CMK (cell line): ENCODE measurements around the gene OTULIN.
A peak's percentile ranks its signal among the peaks of the same experiment; 100 is the strongest.

ENCODE experiments used
- DNase-seq: peaks from one replicate; pipeline ENCODE4 v3.0.0-alpha.2; 2010; ENCODE audit warnings: low read depth

OTULIN gene

DNA sequence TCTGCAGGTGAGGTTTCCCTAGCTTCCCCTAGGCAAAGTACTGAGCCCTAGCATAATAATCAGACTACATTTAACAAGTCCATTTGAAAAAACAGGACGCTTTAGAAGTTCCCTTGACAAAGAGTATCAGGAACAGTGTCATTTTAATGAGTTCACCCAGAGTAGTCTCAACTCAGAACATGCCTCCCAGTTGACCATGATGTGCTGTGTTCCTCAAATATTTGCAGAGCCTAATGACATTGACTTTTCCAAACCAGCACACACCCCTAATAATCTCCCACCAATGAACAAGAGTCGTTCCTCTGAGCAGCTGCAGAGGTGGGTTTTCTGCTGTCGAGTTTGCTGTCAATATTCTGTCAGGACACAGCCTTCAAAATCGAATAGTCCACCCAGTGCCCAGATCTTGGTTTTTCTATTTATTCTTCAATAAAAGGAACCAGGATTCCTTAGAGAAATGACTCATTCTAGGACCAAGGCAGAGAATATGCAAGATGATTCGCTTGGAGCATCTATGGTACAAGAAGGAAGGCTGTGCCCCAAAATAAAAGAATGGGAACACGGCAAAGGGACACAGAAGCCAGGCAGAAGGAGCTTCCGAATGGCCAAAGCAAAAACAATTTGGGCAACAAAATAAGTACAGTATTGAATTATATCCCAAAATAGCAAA, 57.6 kb downstream of the OTULIN start:
- DNase-seq: no peak

GRCh38 chr5:14722923-14723322, 58.4 kb downstream of the OTULIN start:
- DNase-seq: no peak

GRCh38 chr5:14723701-14724132, 59.2 kb downstream of the OTULIN start:
- DNase-seq: no peak

- no peak for DNase-seq
Measured at GRCh38 chr5:14724633-14725032, 60.1 kb downstream of the OTULIN start.

GRCh38 chr5:14726066-14726838, 61.7 kb downstream of the OTULIN start:
- DNase-seq: no peak

DNA sequence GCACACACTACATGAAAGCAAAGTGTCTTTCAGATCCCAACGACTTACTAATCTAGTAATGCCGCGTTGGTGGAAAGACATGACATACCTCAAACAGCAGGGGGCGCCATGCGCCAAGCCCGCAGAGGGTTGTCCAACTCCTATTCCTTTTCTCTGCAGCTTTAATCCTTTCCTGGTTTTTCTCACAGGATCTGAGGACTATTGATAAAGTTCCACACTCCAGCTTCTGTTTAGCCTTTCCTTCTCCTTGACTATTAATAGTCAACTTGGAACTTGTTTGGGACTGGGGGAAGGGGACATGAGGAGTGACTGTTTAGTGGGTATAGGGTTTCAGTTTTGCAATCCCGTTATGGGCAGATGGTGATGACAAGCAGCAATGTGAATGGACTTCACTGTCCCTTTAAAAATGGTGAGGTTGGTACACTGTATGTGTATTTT, 62.9 kb downstream of the OTULIN start:
- DNase-seq: peak; percentile 54

DNA sequence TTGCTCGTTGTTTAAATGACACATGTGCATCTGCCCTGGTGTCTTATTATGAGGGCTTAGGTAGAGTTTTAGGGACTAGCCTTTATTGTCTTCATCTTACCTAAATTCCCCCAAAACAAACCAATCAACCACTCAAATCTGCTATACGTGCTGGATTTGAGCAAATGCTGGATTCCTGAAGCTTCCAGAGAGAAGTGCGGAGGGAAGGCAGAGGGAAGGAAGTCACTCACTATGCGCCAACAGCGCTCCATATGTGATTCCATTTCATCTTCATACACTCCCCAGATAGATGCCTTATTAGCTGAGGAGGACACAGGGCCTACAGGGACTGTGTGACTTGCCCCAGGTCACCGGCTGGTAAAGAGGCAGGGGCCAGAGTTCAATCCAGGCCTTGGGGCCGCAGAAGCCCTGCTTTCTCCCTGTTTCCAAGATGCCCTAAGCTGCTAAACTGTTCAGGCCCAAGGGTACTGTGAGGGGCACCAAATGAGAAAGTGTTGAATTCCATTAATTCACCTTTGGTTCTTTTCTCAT, 63.5 kb downstream of the OTULIN start:
- DNase-seq: no peak

DNA sequence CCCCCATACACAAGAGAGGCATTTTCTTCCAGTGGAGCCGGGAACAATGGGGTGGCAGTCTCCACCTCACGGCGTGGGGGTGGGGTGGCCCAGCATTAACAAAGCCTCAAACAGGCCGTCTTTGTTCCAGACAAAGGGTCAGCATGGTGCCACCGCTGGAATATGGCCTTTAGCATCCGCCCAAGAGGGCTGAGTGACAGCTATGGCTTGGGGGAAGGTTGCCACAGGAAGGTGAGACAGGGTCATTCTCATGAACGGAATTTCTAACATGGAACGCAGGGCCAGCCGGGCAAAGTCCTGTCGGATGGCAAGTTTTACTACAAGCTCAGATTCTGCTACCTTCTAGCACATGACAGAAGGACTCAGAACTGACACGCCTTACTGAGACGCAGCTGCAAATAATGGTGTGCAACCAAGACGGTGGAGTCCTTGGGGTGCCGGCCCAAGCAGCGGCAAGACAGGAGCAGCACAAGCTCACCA, 64.0 kb downstream of the OTULIN start:
- DNase-seq: no peak

DNA sequence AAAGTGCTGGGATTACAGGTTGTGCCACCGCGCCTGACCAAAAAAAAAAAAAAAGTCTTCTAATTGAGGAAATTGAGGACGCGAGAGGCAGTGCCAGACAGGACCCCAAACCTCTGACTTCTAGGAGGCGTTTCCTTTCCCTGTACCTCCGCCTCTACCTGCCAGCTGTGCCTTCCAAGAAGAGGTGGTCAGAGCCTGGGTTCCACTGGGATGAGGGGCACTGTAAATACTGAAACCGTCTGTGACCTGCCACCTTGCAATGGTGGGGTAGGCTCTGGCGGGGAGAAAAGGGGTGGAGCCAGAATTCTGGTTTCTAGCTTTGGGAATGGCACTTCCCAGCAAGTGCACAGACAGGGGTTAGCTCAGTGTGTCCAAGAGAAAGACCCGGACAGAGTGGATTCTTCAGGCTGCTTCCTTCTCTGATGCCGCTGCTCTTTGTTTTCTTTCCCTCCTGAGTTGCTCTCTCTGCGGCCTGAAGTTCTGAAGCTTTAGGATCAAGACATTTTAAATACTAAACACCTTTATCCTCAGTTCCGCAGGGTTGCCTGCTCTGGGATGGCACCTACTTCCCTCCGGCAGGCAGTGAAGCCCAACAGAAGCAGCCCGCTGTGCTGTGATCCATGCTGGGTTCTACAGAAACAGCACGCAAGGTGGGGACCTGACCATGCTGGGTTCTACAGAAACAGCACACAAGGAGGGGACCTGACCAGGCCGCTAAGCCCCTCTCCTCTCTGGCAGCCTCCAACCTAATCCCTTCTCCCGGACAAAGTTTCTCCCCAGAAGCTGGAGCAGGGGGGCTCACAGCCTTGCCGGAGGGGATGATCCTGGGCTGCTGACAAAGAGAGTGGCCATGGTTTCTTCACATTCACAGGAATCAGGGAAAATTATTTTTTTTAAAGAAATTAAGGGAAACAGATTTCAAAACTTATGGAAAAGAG, 65.2 kb downstream of the OTULIN start:
- no peak for DNase-seq

DNA sequence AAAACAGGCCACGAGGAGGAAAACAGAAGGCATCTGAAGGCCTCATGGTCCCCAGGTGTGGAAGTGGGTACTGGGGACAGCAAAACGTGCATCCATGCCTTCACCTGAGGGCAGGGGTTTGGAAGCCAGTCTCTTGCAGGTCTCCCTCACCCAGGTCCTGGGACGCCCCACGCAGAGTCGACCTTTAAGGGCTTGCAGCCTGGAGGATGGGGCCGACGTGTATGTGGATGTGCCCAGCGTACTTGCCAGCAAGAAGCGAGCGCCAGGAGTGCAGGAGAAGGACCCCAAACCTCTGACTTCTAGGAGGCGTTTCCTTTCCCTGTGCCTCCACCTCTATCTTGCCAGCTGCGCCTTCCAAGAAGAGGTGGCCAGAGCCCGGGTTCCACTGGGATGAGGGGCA, 65.9 kb downstream of the OTULIN start:
- DNase-seq: no peak

DNA sequence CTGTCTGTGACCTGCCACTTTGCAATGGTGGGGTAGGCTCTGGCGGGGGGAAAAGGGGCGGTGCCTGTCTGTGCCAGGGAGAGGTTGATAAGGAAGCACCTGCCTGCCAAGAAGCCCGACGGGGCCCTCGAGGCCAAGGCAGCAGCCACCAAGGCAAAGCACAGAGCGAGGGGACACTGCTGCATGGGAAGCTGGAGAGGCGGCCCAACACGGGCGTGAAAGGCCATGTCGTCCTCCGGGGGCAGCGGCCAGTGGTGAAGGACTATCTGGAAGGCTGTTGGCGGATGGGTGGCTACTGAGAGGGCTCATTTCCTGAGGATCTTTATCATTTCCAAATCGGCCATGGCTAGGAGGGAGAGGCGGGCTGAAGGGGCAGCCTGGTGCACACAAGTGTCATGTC, 66.4 kb downstream of the OTULIN start:
- DNase-seq: no peak

DNA sequence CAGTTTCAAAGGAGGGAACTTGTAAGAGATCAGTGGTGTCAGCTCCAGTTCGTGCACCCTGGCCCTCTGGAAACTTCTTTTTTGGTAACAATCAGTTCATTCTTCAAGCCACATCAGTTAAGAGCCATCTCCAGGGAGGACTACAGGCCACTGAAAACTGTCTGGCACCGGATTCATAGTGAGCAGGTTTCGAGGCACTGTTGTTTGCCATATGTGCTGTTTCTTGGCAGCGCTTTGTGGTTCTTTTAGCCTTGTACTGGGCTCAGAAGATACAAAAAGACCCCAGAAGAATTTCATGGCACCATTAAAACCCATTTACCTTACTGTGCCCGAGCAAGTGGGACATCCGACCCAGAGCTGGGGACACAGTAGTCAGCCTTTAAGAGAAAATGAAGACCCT, 68.5 kb downstream of the OTULIN start:
- no peak for DNase-seq

DNA sequence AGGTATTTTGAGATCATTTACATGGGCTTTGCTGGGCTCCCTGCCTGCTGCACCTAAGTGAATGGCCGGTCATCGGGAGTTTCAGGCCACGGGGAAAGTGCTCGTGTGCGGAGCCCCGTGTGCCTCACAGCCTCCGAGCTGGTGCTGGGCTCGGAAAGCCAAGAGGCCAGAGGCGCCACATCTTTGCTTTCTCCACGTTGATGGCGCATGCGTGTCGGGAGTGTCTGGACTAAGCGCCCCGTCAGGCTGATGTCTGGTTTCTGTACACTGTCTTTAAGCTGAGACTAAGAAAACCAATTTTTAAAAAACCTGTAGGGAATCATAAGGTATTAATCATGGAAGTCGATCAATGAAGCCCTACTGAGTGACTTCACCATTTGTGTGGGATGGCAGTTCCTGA, 69.1 kb downstream of the OTULIN start:
- no peak for DNase-seq

GRCh38 chr5:14734396-14734795, 69.9 kb downstream of the OTULIN start:
- DNase-seq: no peak

DNA sequence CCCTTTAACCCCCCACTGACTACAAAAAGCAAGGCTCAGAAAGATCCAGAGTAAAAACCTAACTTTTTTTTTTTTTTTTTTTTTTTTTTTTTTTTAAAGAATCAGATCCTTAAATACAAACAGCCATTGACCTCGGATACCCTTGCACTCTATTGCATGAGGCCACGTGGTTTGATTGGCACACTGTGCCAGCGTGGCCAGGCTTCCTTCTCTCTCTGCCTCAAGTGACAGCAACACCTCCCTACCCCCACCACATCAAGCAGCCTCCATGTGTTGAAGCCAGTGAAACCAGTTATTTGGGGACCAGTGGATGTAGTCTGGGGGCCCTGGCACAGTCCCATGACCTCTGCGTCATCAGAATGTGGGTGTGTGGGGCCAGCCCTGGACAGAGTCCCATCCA, 71.4 kb downstream of the OTULIN start:
- no peak for DNase-seq

DNA sequence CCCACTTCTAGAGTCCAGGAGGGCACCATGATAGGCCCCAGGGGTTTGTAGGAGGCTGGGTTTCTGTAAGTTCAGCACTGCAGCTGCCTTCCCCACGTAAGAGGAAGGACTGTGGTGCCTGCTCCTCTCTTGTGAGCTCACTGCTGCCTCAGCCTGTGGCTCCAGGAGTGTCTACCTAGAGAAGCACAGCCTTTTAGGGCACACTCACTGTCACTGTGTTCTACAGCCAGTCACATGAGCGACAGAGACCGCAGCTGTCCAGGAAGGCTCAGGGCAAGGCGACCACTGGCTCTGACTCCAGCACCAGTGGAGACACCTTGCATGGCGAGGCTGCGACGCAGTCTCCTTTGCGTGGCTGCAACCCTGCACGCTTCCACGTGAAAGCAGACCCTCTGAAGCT, 72.8 kb downstream of the OTULIN start:
- DNase-seq: no peak

DNA sequence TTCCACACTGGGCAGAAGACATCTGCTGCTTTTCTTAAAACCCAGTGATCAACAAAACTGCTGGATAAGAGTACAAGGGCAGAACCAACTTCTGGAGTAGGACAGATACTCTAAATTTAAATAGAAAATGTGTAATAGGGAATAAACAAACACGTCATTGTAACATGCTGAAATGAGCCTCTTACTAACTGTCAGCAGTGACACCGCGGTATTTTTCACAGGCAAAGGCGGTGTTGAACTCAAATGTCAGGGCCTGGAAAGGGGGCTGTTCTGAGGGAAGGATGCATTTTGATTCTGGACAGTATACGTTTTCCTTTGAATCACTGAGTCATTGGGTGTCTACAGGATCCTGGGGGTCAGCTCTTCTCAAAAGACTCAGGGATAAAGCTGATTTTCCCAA, 73.5 kb downstream of the OTULIN start:
- no peak for DNase-seq

- no peak for DNase-seq
Measured at GRCh38 chr5:14739538-14739937, 75.0 kb downstream of the OTULIN start.

DNA sequence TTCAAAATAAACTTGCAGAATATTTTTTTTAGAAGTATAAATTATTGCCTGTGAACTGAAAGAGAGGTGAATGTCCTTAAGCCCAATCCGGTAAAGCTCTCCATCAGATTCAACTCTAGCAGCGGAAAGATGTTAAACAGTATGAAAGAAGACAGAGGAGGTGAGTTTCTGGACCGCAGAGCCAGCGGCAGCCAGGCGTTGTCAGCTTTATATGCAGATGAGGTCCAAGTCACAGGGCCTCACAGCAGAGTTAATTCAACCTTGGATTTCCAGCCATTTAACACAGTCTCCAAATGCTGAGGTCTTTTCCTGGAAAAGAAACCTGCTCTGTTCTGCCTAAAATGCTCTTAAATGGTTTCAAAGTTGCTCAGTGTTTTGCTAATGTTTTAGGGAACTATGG, 75.5 kb downstream of the OTULIN start:
- DNase-seq: no peak

DNA sequence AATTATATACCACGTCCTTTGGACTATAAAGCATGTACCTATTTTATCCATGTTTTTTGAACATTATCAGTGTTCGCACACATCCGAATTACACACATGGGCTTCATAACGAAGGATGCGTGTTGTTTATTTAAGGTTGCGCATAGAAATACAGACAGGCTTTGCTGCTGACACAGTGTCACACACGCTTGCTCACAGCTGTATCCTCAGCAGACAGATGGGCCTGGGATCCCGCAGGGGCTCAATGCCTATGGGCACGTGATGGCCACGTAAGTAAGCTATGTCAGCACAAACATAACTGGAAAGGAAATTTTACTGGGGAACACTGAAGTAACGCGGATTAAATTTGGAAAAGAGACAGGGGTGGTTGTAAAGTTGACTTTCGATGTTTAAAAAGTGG, 76.6 kb downstream of the OTULIN start:
- DNase-seq: no peak

DNA sequence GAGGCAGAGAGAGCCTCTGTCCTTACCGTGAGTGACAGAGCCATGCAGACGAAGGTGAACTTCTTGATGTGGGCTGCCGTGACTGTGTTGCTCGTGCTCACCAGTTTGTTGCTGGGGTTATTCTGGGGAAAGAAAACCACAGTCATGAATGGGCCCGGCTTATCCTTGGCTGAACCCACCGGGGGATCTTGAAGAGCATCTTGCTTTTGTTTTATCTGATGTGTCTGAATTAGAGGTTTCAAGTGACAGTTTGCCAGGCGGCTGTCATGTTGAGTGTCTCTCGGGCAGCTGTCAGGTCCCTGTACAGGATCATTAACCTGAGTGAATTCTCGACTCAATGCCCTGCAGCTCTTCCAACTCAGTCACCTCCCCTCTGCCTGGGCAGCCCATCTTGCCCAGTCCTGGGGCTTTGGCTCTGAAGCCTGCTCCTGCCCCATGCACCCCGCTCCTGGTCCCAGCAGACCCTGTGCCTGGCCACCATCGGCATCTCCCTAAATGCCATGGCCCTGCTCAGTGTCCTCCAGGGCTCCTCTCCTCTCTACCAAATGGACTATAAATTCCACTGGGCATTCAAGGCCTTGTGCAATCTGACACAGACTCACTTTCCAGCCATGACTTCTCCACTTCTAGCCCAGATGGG, 77.4 kb downstream of the OTULIN start:
- no peak for DNase-seq

GRCh38 chr5:14742498-14742897, 78.0 kb downstream of the OTULIN start:
- no peak for DNase-seq
